SIG-M5 treated with dmso at 0.1 percent for 504 hours (cell line): ENCODE measurements around the gene H2AZ1.
"Not testable (repeated sequence)": the region's sequence is repeated elsewhere in the genome, so short reads cannot be mapped to it uniquely, and the experiment has no call there.

Experiments used
- DNase-seq: peaks from one replicate; lab custom pipeline; 2025; ENCODE audit not compliant: unreplicated experiment; lab: John Stamatoyannopoulos, UW

Gene H2AZ1

DNA sequence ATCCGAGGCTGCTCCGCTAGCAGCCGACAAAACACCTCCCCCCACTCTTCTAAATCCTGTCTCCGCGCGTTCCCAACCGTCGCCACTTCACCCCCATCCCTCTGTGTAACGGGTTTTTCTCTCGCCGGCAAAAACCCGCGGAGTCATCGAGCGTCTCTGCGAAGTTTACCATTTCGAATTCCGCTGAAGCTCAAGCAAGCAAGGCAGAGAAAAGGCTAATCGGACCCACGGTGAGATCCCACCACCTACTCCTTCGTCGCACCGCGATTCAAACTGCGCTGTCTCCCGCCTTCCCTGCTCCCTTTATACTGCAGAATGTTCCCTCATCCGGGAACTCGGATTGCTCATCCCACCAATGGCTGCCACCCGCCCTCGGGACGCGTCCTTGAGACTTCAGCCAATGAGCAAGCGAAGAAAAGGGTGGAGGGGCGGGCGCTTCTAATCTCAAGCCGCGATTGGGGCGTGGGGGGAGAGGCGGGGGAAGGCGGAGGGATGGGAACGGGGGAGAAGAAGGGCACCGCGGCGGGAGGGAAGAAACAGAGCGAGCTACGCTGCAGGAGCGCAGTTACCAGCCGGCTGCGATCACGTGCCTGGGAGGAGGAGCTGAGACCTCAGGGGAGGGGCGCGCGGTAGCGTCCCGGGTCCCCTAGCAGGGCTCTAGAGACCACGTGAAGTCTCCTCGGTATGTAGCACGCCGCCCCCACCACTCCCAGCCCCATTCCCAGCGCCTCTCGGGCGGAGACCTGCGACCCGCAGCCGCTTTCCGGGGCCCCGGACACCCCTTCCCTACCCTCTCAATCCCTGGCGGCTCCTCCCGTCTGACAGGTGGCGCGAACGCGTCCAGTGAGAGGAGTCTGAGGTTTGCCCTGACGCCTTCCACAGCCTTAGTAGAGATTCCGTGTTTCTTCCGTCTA lies at the start of gene H2AZ1:
H2AZ1 (minus strand) TSS at position 277 of the 914 bp plus-strand sequence; CDS start at position 172, 105 bp downstream.
- peak; percentile 97 for DNase-seq

DNA sequence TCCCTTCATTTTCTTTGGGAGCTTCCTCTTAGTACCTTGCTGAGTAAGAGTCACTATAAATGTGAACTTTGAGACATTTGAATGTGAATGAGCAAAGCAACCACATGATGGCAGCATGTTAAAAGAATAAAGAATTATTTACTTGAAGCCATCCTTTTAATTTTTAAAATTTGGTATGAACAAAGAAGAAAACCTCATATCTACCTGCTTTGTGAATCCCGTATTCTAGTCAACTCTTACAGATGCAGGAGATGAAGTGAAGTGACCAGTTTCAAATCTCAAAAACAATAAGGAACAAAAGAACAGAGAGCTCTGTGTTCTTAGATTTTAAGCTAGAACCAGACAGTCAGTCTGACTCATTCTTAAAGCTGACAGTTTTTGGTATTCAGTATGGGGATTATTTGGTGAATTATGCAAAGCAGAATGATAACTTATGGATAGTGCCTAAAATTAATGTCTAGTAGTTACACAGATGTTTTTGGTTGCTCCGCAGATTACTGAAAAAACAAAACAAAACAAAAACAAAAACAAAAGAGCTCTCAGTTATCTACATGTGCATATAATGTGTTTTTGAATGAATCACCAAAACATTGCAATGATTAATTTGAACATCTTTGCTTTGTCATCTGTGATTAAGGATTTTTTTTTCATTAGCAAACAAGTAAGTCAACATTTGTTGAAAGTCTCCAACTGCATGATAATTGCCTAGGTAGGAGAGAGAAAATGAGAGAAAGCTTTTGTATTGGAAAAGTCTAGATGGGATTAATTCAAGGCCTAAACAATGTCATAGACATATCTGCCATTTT lies 48.2 kb upstream of the H2AZ1 start:
- DNase-seq, result peak; percentile 12

DNA sequence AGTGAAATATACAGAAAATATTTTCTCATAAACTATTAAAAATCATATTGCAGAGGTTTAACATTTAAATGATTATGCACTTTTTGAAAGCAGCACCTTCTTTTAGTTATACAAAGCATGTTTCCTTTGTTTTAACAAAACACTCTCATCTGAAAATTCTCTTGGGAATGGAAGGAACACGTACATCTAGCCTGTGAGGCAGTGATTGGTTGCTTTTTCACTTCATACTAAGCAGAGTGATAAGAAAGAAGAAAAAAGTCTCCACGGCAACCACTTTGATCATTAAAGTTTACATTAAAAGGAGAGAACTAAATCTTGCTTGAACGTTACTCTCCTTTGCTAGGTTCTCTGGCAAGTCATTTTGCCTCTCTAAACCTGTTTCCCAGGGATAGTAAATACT lies 41.7 kb upstream of the H2AZ1 start:
- no peak for DNase-seq

DNA sequence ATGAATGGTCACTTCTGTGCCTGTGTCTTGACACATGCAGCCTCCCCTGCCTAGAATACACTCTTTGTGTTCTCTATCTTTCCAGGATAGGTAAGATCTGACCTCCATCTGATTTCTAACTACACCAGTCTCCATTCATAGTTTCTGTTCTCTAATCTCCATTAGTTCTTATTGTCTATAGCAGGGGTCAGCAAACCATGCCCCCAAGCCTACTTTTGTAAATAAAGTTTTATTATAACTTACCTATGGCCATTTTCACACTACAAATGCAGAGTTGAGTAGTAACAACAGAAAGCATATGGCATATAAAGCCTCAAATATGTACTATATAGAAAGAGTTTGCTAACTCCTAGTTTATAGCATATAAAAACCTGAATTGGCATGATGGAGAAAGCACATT lies 37.6 kb upstream of the H2AZ1 start:
- DNase-seq, result no peak

DNA sequence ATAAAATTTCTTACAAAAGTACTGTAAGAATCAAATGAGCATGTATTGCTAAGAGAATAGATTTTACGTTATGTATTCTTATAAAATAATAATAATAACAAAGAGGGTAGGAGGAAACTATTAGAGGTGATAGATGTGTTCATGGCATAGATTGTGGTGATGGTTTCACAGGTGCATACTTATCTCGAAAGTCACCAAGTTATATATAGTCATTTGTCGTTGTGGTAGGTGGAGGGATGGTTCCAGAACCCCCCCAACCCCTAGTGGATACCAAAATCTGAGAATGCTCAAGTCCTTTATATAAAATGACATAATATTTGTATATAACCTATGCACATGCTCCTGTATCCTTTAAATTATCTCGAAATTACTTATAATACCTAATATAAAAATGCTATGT lies 36.7 kb upstream of the H2AZ1 start:
- DNase-seq, result no peak

DNA sequence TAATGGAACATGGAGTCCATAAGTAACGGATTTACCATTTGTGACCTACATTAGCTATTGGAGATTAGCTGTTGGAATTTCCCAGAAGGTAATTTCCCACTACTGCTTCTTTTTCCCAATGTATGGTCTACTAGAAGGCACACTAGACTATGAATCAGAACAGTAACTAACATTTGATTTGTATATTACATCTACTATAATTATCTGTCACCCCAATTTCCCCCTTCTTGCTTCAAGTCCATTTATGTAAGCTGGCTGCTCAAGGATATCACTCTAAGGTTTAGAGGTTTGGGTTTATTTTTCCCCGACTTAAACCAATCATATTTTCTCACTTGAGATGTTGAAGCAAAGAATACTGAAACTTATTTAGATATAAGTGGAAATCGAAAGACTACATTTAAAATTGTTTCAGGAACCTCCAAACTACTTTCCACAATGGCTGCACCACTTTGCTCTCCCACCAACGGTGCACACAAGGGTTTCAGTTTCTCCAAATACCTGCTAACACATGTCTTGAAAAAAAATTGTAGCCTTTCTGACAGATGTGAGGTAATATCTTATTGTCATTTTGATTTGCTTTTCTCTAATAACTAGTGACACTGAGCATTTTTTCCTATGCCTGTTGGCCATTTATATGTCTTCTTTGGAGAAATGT lies 33.3 kb upstream of the H2AZ1 start:
- no peak for DNase-seq

DNA sequence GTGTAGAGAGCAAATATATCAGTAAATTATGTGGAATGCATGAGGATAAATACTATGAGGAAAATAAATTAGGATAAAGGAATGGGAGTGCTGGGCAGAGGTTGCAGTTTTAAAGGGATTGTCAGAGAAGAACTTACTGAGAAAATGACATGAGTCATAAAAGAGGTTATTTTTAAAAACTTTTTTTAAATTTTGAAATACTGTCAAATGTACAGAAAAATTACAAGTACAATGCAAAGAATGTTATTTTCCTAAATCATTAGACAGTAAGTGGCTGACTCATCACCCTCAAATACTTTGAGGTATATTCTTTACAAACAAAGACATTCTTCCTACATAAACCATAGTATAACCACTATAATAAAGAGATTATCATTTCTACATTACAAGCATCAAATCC lies 29.8 kb upstream of the H2AZ1 start:
- no peak for DNase-seq

DNA sequence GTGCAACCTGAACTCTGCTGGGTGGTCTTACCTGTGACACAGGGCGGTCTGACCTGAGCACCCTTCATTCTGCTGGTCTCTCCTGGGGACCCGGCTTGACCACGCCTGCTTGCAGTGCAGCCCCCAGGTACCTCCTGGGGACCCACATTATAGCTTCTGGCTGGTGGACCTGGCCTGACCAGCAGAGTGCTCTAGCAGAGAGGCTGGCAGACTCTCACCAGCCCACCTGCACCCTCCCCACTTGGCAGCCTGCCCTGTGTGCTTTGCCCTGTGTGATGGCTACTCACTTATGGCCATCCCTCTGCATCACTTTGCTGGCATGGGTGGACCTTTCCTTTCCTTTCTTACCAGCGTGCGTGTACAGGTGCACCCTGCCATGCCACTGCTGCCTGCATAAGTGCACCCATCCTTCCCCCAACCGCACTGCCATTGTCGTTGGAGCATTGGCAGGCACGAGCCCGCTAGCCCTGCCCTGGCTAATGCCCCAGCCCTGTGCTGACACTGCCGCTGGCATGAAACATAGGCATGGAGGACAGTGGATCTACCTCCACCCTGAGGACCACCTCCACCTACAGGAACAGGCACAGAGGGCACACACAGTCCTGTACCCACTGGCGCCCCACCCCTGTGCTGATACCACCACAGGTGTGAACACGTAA lies 21.5 kb upstream of the H2AZ1 start:
- no peak for DNase-seq

DNA sequence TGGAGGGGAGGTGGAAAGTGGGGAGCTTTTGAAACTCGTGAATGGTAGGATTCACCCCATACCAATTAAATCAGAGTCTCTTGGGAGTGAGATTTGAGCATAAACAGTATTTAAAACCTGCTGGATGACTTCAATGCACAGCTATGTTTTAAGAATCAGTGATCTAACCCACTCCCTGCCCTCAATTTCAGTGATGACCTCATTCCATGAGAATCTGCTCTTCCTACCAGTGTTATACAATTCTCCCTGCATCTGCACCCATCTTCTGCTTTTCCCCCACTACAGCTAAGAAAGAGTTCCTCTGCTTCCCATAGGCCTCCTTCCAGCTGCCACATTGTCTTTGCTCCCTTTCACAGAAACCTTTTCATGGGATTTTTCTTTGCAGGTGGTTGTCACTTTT lies 18.3 kb upstream of the H2AZ1 start:
- no peak for DNase-seq

DNA sequence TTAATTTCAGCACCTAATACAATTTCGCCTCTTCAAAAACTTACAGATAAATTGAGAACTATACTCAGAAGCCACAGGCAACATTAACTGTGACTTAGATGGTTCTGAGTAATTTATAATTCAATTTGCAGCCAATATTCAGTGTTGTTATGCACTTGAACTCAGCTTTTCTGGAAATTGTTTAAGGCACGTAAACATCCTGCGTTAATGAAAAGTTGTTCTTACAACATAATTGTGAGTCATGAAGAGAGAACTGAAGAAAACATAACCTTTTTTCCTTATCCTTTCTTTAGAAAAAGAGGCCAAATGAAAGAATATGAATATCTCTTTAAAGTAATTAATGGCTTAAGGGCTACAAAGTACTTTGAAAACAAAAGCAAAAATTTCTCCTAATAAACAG lies 16.6 kb upstream of the H2AZ1 start:
- no peak for DNase-seq

DNA sequence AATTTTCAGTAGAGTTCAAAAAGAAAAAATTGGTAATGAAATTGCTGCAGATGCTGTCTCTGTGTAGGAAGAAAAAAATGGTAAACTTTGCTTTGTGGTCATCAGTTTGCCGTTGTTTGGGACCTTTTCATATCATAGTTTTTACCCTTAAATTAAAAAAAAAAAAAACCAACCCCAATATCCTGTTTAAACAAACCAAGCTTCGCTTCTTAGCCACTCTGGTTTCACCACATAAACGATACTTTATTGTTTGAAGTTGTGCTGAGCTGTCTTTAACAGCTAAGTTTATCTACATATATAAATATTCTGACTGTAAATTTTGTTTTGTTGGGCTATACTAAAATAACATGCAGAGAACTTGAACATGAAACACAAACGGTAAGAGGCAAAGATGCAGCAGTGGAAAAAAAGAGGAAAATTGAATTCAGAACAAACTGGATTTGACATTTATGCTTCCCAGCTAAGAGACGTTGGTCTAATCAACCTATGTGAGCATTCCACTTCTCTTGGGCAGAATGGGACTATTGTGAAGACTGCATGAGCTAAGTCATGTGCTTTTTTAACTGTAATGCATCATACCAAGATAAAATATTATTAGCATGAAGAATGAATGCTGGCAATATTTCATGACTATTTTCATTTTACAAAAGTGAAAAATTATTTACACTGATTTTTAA lies 15.7 kb upstream of the H2AZ1 start:
- DNase-seq, result no peak

DNA sequence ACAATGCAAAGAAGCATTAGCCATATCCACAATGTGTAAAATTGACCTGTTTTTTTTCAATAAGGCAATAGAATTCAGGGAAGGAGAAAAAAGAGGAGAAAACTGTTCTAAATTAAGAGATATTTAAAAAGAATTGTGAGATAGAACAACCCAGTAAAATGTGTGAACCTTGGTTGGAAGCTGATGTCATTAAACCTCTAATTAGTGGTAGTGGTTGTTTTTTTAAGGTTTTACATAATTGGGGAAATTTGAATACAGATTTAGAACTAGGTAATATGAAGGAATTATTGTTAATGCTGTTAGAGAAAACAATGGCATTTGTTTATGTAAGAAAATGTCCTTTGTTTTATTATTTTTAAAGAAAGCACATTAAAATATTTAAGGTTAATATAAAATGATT lies 15.1 kb upstream of the H2AZ1 start:
- DNase-seq, result no peak

DNA sequence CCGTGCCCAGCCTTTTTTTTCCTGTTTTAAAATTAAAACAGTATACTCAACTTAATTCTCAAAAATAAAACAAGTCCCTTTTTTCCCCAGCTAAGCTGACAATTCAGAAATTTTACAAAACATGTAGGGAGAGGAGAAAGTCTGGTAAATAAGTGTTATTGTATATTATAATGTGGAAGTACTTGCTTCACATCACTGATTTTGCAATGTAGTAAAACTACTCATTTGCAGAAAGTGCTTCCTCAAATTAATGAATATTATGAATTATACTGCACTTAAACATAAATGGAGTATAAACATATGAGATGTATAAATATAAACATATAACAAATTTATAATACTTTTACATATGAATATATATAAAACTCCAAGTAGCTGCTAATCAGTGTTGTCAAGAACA lies 11.6 kb upstream of the H2AZ1 start:
- no peak for DNase-seq

DNA sequence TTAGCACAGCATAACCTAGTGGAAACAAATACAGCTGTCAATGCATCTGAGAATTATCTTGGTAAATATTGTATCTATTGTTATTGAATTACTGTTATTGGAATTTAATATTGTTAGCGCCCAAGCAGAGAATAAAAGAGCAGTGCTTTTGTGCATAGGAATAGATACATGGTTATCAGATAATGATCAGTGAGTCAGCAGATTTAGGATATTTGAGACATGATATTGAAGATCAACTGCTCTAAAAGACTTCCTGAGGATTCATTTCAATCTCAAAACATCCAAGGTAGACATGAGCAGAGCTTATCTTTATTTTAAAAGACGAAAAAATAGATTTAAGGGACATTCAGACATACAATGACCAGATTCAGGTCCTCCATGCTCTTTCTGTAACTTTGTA lies 10.6 kb upstream of the H2AZ1 start:
- DNase-seq, result no peak

DNA sequence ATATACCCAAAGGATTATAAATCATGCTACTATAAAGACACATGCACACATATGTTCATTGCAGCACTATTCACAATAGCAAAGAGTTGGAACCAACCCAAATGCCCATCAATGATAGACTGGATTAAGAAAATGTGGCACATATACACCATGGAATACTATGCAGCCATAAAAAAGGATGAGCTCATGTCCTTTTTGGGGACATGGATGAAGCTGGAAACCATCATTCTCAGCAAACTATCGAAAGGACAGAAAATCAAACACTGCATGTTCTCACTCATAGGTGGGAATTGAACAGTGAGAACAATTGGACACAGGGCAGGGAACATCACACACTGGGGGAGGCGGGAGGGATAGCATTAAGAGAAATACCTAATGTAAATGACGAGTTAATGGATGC lies 8.1 kb upstream of the H2AZ1 start:
- not testable (repeated sequence) for DNase-seq

DNA sequence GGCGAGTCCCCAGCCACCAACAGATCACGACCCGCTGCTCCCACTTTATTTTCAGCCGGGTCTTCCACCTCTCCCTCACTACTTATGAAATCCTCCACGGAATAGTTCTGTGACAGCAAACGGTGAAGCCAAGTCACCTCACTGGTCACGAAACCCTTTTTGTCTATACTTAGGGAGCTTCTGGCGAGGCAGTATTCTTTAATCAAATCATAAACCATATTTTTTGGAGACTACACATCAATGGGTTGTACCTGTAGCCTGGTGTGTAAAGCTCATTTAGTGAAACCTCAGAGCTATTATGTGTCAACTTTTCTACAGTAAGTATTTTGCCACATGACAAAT lies 809 bp upstream of the H2AZ1 start:
- DNase-seq, result no peak

DNA sequence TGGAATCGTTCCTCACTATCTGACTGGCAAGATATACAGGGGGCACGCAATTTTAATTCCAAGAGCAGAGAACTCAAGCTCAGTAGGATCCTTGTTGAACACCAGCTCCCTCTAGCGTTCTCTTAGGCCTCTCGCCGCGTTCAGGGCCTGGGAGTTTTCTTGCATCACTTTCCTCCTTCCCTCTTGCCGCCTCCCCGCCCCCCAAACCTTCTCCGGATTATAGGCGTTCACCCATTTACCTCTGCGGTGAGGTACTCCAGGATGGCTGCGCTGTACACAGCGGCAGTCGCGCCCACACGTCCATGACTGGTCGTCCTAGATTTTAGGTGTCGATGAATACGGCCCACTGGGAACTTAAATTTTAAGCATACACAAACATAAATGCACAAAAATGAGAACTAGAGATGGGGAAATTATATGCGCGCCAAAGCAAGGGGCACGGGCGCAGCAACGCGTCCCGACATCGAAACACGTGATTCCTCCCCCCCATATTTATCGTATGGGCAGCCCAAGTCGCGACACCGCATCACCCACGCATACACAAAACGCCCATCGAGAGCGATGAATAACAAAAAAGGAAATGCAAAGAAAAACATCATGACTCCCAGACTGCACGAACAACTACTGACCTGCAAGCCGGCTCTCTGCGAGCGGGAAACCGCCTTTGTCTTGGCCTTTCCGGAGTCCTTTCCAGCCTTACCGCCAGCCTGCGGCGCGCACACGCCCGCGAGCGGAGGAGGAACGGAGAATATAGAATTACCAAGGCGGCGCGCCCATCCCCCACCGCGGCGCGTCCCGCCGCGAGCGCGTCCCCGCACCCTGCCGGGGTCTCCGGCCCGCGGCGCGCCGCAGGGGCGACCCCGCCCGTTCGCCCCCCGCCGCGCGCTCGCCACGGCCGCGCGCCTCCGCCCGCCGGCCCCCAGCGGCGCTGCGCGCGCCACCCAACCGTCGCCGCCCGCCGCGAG lies 759 bp downstream of the H2AZ1 start:
- DNase-seq, result peak; percentile 94

DNA sequence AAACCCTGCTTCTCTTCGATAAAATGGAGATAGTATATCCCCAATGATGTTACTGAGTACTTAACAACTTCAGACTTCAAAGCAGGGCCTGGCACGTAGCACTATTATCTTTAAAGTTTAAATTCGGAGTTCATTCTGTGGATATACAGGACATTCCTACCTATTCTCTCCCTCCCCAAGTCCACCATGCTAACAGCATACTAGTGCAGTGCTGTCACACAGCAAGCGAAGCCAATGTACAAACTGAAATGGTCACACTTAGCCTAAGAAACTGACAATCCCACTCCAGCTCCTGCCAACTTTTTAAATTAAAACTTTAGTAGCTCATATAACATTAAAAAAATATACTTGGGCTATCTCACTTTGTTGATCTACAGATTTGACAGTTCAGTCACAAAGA lies 2.5 kb downstream of the H2AZ1 start:
- no peak for DNase-seq

DNA sequence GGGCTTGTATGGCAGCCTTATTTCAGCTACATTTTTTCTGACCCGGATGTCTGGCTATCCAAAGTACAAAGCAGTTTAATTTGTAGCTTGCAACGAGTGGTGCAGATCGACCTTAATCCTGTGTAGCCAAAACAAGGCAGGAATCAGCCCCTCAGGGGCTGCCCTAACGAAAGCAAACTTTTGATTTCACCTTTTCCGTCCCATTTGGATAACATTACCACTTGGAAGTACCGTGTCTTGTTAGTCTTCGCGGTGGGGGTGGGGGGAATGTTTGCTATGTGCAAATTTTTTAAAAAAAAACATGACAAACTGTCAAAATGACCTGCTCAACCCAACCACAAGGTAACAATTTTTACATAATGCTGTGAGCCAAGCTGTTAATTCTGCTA lies 2.9 kb downstream of the H2AZ1 start:
- no peak for DNase-seq
